ENCODE results near the gene TUBD1.
"Not testable (repeated sequence)": the region's sequence is repeated elsewhere in the genome, so short reads cannot be mapped to it uniquely, and the experiment has no call there.

The TUBD1 gene

GRCh38 chr17:59842901-59843652 lies 49.7 kb downstream of the TUBD1 start:
- DNase-seq, result no peak

GRCh38 chr17:59841882-59842263 lies 50.9 kb downstream of the TUBD1 start:
- not testable (repeated sequence) for DNase-seq

GRCh38 chr17:59841091-59841881 lies 51.5 kb downstream of the TUBD1 start:
- DNase-seq, result not testable (repeated sequence)

DNA sequence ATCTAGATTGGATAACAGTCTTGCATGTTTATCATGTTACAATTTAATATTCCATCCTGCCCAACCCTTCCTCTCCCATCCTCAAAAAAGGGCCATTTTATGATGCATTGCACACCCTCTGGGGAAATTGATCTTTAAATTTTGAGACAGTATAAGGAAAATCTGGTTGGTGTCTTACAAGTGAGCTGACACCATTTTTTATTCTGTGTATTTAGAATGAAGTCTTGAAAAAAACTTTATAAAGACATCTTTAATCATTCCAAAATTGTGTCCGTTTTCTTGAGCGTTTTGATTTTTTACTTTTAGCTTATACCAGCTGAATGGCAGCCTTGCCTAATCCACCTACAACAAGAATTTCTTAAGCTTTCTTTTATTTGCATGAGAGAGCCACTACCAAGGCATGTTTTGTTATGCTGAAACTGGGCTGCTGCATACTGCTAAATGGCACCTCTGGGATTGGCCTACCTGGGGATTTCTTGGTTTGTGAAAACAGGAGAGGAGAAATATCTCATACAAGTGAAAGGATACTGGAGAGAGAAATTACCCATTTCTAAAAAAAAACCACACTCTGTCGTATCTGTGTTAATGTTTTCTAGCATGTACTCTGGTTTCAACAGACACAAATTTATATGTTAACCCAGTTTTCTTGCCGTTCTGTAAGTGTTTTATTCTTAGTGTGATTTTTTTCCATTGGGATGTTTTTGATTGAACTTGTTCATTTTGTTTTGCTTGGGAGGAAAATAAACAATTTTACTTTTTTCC lies 52.2 kb downstream of the TUBD1 start:
- no peak for DNase-seq

DNA sequence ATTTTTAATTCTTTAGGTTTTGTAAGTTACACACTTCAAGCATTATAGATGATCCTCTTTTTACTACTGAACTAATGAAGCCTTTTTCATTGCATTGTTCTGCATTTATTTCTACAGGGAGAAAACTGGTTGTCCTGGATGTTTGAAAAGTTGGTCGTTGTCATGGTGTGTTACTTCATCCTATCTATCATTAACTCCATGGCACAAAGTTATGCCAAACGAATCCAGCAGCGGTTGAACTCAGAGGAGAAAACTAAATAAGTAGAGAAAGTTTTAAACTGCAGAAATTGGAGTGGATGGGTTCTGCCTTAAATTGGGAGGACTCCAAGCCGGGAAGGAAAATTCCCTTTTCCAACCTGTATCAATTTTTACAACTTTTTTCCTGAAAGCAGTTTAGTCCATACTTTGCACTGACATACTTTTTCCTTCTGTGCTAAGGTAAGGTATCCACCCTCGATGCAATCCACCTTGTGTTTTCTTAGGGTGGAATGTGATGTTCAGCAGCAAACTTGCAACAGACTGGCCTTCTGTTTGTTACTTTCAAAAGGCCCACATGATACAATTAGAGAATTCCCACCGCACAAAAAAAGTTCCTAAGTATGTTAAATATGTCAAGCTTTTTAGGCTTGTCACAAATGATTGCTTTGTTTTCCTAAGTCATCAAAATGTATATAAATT lies 53.0 kb downstream of the TUBD1 start:
- DNase-seq, result no peak

- no peak for DNase-seq
Measured at GRCh38 chr17:59838052-59838916, 54.5 kb downstream of the TUBD1 start.

DNA sequence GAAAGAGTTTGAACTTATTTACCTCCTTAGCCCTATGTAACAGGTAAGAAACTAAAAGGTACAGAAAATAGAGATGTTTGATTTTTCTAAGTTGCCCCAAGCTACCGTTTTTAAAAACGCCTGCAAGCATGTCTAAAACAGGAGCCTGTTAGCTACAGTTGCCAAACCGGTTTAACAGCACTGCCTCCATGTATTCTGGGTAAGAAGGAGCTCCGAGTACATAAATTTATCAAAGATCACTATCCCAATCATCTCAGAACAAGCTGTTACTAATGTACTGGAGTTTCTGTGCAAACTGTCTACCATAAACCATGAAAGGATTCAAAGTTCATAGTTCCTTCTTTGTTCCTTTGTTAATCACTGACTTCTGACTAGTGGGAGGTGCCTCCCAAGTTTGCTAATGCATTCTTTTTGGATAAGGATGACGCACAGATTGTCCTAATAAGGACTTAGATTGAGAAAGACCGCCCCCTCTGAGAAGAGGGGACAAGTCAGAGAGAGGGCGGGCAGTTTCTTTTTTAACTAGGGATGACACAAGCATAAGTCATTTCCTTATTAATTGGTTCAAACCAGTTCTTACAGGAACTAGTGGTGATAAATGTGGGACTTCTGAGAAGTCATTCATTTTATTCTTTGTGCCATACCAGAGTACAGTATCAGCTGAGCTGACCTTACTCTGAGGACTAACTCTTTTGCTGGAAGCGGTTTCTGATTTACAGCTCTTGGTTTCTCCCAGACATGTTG lies 55.3 kb downstream of the TUBD1 start:
- no peak for DNase-seq

- DNase-seq, result no peak
Measured at GRCh38 chr17:59832883-59833379, 59.8 kb downstream of the TUBD1 start.

DNA sequence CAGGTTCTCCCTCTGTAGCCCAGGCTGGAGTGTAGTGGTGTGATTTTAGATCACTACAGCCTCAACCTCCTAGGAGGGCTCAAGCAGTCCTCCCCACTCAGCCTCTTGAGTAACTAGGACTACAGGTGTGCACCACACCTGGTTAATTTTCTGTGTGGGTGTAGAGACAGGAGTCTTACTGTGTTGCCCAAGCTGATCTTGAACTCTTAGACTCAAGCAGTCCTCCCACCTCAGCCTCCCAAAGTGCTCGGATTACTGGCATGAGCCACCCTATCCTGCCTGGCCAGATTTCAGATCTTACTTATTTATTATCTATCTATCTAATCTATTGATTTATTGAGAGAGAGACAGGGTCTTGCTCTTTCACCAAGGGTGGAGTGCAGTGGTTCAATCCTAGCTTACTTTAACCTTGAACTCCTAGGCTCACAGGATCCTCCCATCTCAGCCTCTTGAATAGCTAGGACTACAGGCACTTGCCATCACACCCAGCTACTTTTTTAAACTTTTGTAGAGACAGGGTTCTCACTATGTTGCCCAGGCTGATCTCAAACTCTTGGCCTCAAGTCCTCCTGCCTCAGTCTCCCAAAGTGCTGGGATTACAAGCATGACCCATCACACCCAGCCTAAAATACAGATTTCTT lies 61.8 kb downstream of the TUBD1 start:
- DNase-seq, result no peak

- no peak for DNase-seq
Measured at GRCh38 chr17:59830007-59830630, 62.6 kb downstream of the TUBD1 start.

DNA sequence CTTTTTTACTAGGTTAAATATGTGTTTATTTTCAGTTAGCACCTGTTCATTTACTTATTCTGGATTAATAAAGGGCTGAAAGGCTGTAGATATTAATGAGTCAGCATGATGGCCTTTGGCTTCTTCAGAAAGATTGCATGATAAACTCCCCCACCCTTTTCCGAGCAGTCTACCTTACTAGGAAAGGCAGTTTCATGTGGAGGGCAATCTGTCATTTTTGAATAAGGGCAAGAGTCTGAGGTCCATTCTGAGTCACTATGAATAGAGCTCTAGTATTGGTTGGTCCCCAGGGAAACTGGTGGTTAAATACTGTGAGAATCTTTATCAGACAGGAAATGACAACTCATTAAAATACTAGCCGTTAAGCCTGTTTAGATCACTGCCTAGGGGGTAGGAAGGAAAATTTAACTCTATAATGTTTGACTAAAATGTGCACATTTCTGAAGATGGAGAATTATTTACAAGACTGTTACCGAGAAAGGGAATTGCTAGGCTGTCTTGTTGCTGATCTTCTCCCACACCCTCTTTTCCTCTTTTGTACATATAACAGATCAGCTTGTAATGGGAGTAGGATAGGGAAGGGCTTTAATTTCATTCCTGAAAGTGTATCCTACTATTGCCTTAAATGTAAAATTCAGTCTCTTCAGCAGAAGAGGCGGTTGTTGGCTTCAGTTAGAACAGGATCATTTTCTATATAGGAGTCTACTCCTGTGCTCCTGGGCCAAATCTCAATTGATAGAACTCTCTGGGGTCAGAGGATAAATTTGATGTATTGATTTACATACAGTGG lies 63.3 kb downstream of the TUBD1 start:
- DNase-seq, result peak; percentile 63

GRCh38 chr17:59828819-59829216 lies 63.9 kb downstream of the TUBD1 start:
- DNase-seq, result not testable (repeated sequence)

GRCh38 chr17:59828478-59828760 lies 64.3 kb downstream of the TUBD1 start:
- DNase-seq, result no peak

GRCh38 chr17:59827721-59828477 lies 64.8 kb downstream of the TUBD1 start:
- DNase-seq, result no peak

DNA sequence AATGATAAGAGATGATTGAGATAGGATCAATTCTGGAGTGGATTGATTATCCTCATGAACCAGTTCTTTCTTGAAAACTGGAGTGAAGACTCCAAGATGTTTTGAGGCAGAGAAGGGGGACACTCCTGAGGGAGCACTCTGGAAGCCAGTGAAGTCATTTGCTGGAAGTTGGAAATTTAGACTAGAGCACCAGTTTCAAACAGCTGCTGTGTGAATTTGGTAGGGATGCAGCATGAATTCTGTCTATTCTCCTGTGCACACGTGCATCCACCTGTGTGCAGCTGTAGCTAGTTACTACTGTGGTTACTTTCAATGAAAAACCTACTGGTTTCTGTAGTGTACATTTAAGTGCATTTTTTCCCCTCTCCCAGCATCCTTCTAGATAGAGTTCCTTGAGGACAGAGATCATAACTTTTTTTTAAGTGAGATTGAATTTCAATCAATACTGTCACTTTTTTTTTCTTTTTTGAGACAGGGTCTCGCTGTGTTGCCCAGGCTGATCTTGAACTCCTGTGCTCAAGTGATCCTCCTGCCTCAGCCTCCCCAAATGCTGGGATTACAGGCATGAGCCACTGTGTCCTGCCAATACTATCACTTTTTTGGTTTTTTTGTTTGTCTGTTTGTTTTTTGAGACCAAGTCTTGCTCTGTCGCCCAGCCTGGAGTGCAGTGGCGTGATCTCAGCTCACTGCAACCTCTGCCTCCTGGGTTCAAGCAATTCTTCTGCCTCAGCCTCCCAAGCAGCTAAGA lies 65.9 kb downstream of the TUBD1 start:
- no peak for DNase-seq

DNA sequence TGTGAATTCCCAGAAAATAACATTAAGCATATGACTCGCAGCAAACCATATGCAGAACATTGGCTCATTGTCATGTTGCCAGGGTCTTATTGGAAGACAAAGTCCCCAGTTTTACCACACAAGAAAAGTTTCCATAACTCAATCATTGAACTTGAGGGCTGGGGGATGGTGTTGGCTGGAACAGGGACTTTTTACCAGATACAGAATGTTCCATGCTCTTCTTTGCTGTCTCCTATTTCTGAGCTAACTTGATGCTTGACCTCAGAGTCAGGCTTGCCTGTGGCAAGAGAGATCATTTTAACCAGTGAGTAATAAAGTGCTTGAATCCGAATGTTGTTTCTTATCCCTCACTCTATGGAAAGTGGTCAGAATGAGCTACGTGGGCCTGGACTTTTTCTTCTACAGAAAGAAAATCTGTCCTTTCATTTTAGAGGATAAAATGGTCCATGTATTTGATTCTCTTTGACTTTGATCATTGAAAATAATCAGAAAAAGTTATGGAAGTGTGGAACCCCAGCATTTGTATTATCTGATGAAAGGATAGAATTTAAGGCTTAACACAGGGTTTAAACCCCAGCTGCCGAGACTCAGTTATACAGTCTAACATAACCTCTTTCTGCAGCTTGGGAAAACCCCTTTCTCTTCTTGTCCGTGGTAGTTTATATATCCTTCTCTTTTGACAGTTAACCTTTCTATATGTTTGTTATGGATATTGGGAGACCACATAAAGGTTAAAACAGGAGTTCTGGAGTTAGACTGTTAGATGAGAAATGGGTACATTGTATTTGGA lies 67.0 kb downstream of the TUBD1 start:
- DNase-seq, result no peak

DNA sequence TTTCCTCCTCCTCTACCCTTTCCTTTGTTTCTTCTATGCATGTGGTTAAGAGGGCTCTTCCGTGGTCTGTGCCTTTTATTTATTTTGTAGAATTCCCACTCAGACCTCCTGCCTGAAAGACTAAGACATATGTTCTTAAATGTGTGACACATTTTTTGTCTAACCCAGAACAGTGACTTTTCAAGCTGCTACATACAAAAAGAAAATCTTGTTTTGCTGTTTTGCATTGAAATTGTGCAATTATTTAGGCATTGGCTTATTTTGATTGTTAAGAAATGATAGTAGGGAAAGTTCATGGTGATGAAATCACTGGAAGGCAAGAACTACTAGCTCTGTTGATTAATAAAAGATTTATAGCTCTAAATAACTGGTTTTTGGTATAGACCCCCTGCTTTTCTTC lies 76.8 kb downstream of the TUBD1 start:
- DNase-seq, result no peak

Data from NCI-H1092 (cell line).